K562 (cell line): ENCODE results near the gene SLC15A3. TPM values are rescaled to one million over a fixed set of nuclear protein-coding genes. Genes with fewer than 3 reads are reported as not detected.

Source experiments
- HCFC1 ChIP-seq: IDR thresholded peaks from 2 replicates; pipeline ENCODE4 v1.6.1; 2012; ENCODE audit warnings: low read depth, low read length, improper control_type of control experiment
- KDM2B ChIP-seq: fragments of 250-450 bp; sonication (Bioruptor Pico); IDR thresholded peaks from 2 replicates; pipeline ENCODE4 v1.8.0; 2021; ENCODE audit warnings: mild to moderate bottlenecking, moderate library complexity
- L3MBTL2 ChIP-seq: fragments of 450-650 bp; IDR thresholded peaks from 2 replicates; pipeline ENCODE4 v1.6.1; 2016; ENCODE audit warnings: mild to moderate bottlenecking, moderate library complexity
- PCBP1 ChIP-seq: fragments of 200-400 bp; formaldehyde crosslinking; IDR thresholded peaks from 2 replicates; pipeline ENCODE4 v1.6.1; 2018; ENCODE audit warnings: mild to moderate bottlenecking, low read depth, low read length; ENCODE audit not compliant: poor library complexity, severe bottlenecking
- PRMT5 ChIP-seq: sonication (generic); formaldehyde crosslinking; IDR thresholded peaks from 2 replicates; pipeline ENCODE4 v1.5.0; 2020; ENCODE audit warnings: missing genetic modification reagents
- TAL1 ChIP-seq: fragments of 450-650 bp; IDR thresholded peaks from 2 replicates; pipeline ENCODE4 v1.6.1; 2016; ENCODE audit warnings: mild to moderate bottlenecking
- ZNF318 ChIP-seq, 2 experiments: fragments of 450-650 bp; IDR thresholded peaks; 2 replicates each; pipeline ENCODE4 v1.6.1; 2016; ENCODE audit warnings: mild to moderate bottlenecking in 2 of 2, borderline replicate concordance in 1 of 2, low read depth in 1 of 2, moderate library complexity in 1 of 2
- ZNF766 ChIP-seq: fragments of 200-800 bp; sonication (Bioruptor generic); conservative IDR thresholded peaks from 2 replicates; pipeline ENCODE4 v1.6.1; 2016; ENCODE audit warnings: missing genetic modification characterization, missing compliant biosample characterization
- polyA plus RNA-seq, 8 experiments: library from polyadenylated mRNA; depleted of rRNA in 4 of 8; stranded (reverse) in 5 of 8; unstranded in 3 of 8; fragments of >200 nt; fragmentation: Nextera tagmentation in 2 of 8; fragmentation: Illumina TruSeq in 1 of 8; extraction: Ambion mirVana in 2 of 8; extraction: Trizol in 1 of 8; gene quantifications; 2 replicates each; pipeline versions ENCODE4 v1.2.1 to v1.2.3, GENCODE V29; 2011 to 2014; ENCODE audit warnings: inconsistent platforms in 1 of 8, missing spikeins in 1 of 8
- total RNA-seq, 7 experiments: library from RNA; depleted of rRNA in 6 of 7; stranded (reverse); fragments of >200 nt in 6 of 7; fragmentation: Illumina TruSeq in 2 of 7; extraction: Trizol in 2 of 7; gene quantifications; 2 replicates each; pipeline versions ENCODE4 v1.2.1 to v1.2.3, GENCODE V29; 2011 to 2021; ENCODE audit warnings: low replicate concordance in 1 of 7
- TF ChIP-seq, protein P1 (sequence below), 2 experiments: fragments of 150-350 bp in 1 of 2; IDR thresholded peaks; 2 replicates each; pipeline ENCODE4 v1.6.1; 2012 to 2016; ENCODE audit warnings: low read depth in 2 of 2, low read length in 2 of 2, mild to moderate bottlenecking in 1 of 2, moderate library complexity in 1 of 2
- TF ChIP-seq, protein P2 (sequence below), 3 experiments: fragments of 200-800 bp in 1 of 3; fragments of 250-450 bp in 1 of 3; fragments of 450-650 bp in 1 of 3; sonication (Bioruptor Pico) in 1 of 3; sonication (Bioruptor generic) in 1 of 3; formaldehyde crosslinking in 1 of 3; IDR thresholded peaks; 2 replicates each; pipeline versions ENCODE4 v1.6.1 to v1.8.0; 2016 to 2022; ENCODE audit warnings: mild to moderate bottlenecking in 2 of 3, missing genetic modification characterization in 2 of 3, missing compliant biosample characterization in 1 of 3, moderate library complexity in 1 of 3

Gene SLC15A3
- total and polyA plus RNA-seq, 9 of the 15 experiments (the other 6 are each of a cell fraction or from before 2014, with no cell fraction given), result 0.07 to 0.27 TPM; not detected in 7

- TF ChIP-seq, protein P1, sequence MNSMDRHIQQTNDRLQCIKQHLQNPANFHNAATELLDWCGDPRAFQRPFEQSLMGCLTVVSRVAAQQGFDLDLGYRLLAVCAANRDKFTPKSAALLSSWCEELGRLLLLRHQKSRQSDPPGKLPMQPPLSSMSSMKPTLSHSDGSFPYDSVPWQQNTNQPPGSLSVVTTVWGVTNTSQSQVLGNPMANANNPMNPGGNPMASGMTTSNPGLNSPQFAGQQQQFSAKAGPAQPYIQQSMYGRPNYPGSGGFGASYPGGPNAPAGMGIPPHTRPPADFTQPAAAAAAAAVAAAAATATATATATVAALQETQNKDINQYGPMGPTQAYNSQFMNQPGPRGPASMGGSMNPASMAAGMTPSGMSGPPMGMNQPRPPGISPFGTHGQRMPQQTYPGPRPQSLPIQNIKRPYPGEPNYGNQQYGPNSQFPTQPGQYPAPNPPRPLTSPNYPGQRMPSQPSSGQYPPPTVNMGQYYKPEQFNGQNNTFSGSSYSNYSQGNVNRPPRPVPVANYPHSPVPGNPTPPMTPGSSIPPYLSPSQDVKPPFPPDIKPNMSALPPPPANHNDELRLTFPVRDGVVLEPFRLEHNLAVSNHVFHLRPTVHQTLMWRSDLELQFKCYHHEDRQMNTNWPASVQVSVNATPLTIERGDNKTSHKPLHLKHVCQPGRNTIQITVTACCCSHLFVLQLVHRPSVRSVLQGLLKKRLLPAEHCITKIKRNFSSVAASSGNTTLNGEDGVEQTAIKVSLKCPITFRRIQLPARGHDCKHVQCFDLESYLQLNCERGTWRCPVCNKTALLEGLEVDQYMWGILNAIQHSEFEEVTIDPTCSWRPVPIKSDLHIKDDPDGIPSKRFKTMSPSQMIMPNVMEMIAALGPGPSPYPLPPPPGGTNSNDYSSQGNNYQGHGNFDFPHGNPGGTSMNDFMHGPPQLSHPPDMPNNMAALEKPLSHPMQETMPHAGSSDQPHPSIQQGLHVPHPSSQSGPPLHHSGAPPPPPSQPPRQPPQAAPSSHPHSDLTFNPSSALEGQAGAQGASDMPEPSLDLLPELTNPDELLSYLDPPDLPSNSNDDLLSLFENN (IDR thresholded peaks at IDR 0.05; ENCODE audit: low read depth in 2 of 2, low read length in 2 of 2), result 0 out of 4 replicates have a peak, but pooled peaks of 1 of the 2 experiments have one; percentile 33
- no peak for TF ChIP-seq HCFC1
- peak; percentile 66; the same call in 1 of the 2 replicates for TF ChIP-seq L3MBTL2
- TF ChIP-seq, protein P2, sequence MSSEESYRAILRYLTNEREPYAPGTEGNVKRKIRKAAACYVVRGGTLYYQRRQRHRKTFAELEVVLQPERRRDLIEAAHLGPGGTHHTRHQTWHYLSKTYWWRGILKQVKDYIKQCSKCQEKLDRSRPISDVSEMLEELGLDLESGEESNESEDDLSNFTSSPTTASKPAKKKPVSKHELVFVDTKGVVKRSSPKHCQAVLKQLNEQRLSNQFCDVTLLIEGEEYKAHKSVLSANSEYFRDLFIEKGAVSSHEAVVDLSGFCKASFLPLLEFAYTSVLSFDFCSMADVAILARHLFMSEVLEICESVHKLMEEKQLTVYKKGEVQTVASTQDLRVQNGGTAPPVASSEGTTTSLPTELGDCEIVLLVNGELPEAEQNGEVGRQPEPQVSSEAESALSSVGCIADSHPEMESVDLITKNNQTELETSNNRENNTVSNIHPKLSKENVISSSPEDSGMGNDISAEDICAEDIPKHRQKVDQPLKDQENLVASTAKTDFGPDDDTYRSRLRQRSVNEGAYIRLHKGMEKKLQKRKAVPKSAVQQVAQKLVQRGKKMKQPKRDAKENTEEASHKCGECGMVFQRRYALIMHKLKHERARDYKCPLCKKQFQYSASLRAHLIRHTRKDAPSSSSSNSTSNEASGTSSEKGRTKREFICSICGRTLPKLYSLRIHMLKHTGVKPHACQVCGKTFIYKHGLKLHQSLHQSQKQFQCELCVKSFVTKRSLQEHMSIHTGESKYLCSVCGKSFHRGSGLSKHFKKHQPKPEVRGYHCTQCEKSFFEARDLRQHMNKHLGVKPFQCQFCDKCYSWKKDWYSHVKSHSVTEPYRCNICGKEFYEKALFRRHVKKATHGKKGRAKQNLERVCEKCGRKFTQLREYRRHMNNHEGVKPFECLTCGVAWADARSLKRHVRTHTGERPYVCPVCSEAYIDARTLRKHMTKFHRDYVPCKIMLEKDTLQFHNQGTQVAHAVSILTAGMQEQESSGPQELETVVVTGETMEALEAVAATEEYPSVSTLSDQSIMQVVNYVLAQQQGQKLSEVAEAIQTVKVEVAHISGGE (CRISPR knock-in tag; IDR thresholded peaks at IDR 0.05), result peak in 1 of 3 experiments; percentile 39; a peak in 2 of 6 replicates
- peak; percentile 73 for TF ChIP-seq ZNF766 (CRISPR knock-in tag)
- no peak for TF ChIP-seq ZNF318 (IDR thresholded peaks at IDR 0.05; ENCODE audit: borderline replicate concordance in 1 of 2, low read depth in 1 of 2)
- TF ChIP-seq KDM2B (CRISPR knock-in tag), result no peak
- TF ChIP-seq TAL1, result peak; percentile 77
- no peak for TF ChIP-seq PRMT5 (CRISPR knock-in tag)
- TF ChIP-seq PCBP1, result no peak
These were observed 60.8 kb downstream of the SLC15A3 start (continued) for GRCh38 chr11:60891103-60891741.
